Measurements from ENCODE around the gene TRIM29. TPM values are rescaled to one million over a fixed set of nuclear protein-coding genes. Genes with fewer than 3 reads are reported as not detected.

Gene TRIM29
- total RNA-seq, 1 donor from 2014 or later = 3.4 TPM

DNA sequence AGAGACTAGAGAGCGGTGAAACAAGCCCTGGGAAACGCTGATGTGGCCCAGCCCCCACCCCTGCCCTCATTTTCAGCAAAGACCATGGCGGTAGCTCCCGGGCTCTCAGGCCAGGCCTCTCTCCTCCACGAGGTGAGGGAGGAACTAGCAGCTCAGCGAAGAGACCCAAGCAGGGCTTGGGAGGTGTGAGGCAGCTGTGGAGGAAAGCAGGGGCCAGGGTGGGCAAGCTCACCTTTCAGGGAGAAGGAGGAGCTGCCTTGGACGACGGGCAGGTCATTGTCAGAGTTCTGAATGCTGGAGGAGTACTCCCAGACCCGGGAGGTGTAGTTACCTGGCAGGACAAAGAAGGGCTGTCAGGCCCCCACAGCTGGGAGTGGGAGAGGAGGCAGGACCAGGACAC is 19.9 kb downstream of the TRIM29 start:
- Histone ChIP-seq H3K4me1 (no peaks in the 10 kb centered on the region), H3K36me3 (no peaks in the 10 kb centered on the region), H3K9me3 (no peaks in the 10 kb centered on the region), H3K4me3 (no peak overlapping the region), H3K27ac (no peak overlapping the region), H3K27me3 (no peaks in the 10 kb centered on the region)
- TF ChIP-seq, protein P1, sequence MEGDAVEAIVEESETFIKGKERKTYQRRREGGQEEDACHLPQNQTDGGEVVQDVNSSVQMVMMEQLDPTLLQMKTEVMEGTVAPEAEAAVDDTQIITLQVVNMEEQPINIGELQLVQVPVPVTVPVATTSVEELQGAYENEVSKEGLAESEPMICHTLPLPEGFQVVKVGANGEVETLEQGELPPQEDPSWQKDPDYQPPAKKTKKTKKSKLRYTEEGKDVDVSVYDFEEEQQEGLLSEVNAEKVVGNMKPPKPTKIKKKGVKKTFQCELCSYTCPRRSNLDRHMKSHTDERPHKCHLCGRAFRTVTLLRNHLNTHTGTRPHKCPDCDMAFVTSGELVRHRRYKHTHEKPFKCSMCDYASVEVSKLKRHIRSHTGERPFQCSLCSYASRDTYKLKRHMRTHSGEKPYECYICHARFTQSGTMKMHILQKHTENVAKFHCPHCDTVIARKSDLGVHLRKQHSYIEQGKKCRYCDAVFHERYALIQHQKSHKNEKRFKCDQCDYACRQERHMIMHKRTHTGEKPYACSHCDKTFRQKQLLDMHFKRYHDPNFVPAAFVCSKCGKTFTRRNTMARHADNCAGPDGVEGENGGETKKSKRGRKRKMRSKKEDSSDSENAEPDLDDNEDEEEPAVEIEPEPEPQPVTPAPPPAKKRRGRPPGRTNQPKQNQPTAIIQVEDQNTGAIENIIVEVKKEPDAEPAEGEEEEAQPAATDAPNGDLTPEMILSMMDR (IDR thresholded peaks at IDR 0.05) = no peak
- no peak for DNase-seq
- no peak for ATAC-seq
- intact Hi-C loops (cut with DNase I) = no loop called here

DNA sequence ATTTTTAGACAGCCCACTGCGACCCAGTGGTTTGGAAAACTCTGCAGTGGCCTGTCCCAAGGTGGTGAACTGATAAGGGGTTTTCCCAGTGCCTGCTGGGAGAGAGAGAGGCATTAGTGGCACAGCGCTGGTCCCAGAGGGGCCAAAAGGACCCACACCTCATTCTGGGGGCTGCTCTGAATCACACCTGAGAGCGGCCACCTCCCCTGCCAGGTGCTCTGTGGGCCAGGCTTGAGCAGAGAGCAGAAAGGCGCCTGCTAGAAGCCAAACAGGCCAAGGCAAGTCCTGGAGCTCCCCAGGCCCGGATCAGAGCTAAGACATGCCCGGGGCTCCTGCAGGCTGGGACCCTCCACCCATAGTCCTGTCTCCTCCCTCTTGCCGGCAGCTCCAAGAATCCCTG is 20.9 kb downstream of the TRIM29 start:
- H3K4me3 ChIP-seq = no peak overlapping the region
- H3K27me3 ChIP-seq = no peaks in the 10 kb centered on the region
- no peak overlapping the region for H3K27ac ChIP-seq
- intact Hi-C loops (cut with DNase I) = no loop called here
- ATAC-seq = no peak
- TF ChIP-seq, protein P1 (IDR thresholded peaks at IDR 0.05) = no peak
- no peaks in the 10 kb centered on the region for H3K4me1 ChIP-seq
- no peak for DNase-seq
- no peaks in the 10 kb centered on the region for H3K9me3 ChIP-seq
- H3K36me3 ChIP-seq = no peaks in the 10 kb centered on the region

- TF ChIP-seq, protein P1 (IDR thresholded peaks at IDR 0.05) = no peak
- DNase-seq = no peak
- intact Hi-C loops (cut with DNase I) = no loop called here
- Histone ChIP-seq H3K36me3 (no peaks in the 10 kb centered on the region), H3K27ac (no peak overlapping the region), H3K4me3 (no peak overlapping the region), H3K9me3 (no peaks in the 10 kb centered on the region), H3K27me3 (no peaks in the 10 kb centered on the region), H3K4me1 (no peaks in the 10 kb centered on the region)
- no peak for ATAC-seq
Measured at GRCh38 chr11:120115272-120116000, 22.5 kb downstream of the TRIM29 start.

DNA sequence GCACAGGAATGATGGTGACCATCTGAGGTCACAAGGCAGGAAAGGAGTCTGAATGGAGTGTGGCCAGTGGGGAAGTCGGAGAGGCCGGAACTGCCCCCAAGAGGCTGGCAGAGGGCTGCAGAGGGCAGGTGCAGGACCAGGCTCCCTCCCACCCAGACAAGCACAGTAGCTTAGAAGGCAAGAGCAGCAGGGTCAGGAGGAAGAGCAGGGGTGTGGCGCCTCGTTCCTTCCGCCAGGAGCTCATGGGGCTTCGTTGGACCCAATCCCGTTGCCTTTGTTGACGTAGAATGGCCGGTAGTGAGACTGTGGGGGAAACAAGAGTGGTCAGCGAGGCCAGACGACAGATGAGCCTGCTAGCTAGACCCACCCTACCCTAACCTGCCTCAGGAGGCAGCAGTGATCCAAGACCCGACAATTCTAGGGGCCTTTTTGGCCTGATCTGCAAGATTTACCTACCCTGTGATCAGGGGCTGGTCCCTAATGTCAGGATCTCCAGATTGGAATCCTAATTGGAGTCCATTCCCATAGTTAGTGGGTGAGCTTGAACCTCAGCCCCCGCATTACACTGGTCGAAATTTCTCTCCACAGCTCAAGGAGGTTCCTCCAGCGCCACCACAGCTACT is 25.6 kb downstream of the TRIM29 start:
- no peak for ATAC-seq
- H3K27ac ChIP-seq = no peak overlapping the region

GRCh38 chr11:120109531-120109930 is 28.4 kb downstream of the TRIM29 start:
- Histone ChIP-seq H3K27me3 (no peaks in the 10 kb centered on the region), H3K9me3 (no peaks in the 10 kb centered on the region), H3K27ac (no peak overlapping the region), H3K36me3 (no peaks in the 10 kb centered on the region), H3K4me3 (no peak overlapping the region), H3K4me1 (no peaks in the 10 kb centered on the region)
- intact Hi-C loops (cut with DNase I) = loop anchor here (5.0 kb wide), 1 partner anchor 447 kb away; no protein-coding TSS in a partner anchor
- TF ChIP-seq, protein P1 (IDR thresholded peaks at IDR 0.05) = no peak
- ATAC-seq (no peak), DNase-seq (no peak)

More for the DNA sequence above, 25.6 kb downstream of the TRIM29 start:
- H3K27me3 ChIP-seq = no peaks in the 10 kb centered on the region
- H3K36me3 ChIP-seq = no peaks in the 10 kb centered on the region
- H3K4me1 ChIP-seq = no peaks in the 10 kb centered on the region
- intact Hi-C loops (cut with DNase I) = no loop called here
- TF ChIP-seq, protein P1 (IDR thresholded peaks at IDR 0.05) = no peak
- H3K9me3 ChIP-seq = no peaks in the 10 kb centered on the region
- no peak overlapping the region for H3K4me3 ChIP-seq
- no peak for DNase-seq
